H1 (cell line): ENCODE data around the gene C1QTNF1.

Experiments
- CTCF ChIP-seq, 3 experiments: IDR thresholded peaks; 1 replicate in 2 of 3; 2 replicates in 1 of 3; pipeline versions ENCODE4 v1.5.1 to v1.6.1; 2011; ENCODE audit warnings: low read length in 3 of 3, mild to moderate bottlenecking in 3 of 3, inconsistent platforms in 2 of 3, low read depth in 1 of 3, moderate library complexity in 1 of 3; ENCODE audit not compliant: insufficient read depth in 1 of 3; ENCODE audit errors: control extremely low read depth in 1 of 3
- EZH2 ChIP-seq: fragments of 200-600 bp; sonication (generic); IDR thresholded peaks from 2 replicates; pipeline ENCODE4 v1.7.1; 2012; ENCODE audit warnings: low read depth, mild to moderate bottlenecking, moderate library complexity, low read length, inconsistent platforms; ENCODE audit not compliant: severe bottlenecking
- JUND ChIP-seq: IDR thresholded peaks from 2 replicates; pipeline ENCODE4 v1.6.1; 2011; ENCODE audit warnings: mild to moderate bottlenecking, improper control_type of control experiment, low read length
- MAFK ChIP-seq: IDR thresholded peaks from 2 replicates; pipeline ENCODE4 v1.6.1; 2012; ENCODE audit warnings: low read depth, mild to moderate bottlenecking, improper control_type of control experiment, low read length
- POLR2A ChIP-seq, 2 experiments: IDR thresholded peaks; 1 replicate in 1 of 2; 2 replicates in 1 of 2; pipeline ENCODE4 v1.6.1; 2011; ENCODE audit warnings: low read depth in 2 of 2, low read length in 2 of 2, mild to moderate bottlenecking in 2 of 2; ENCODE audit errors: control extremely low read depth in 1 of 2
- POLR2AphosphoS5 ChIP-seq: IDR thresholded peaks from 2 replicates; pipeline ENCODE4 v1.6.1; 2011; ENCODE audit warnings: low read depth, low read length
- RFX5 ChIP-seq: IDR thresholded peaks from 2 replicates; pipeline ENCODE4 v1.6.1; 2011; ENCODE audit warnings: low read depth, low read length, improper control_type of control experiment, borderline replicate concordance
- SP1 ChIP-seq: IDR thresholded peaks from 2 replicates; pipeline ENCODE4 v1.6.1; 2011; ENCODE audit warnings: low read depth, low read length
- SP4 ChIP-seq: IDR thresholded peaks from 2 replicates; pipeline ENCODE4 v1.6.1; 2012; ENCODE audit warnings: low read length, inconsistent platforms
- SUZ12 ChIP-seq: fragments of 200-600 bp; sonication (generic); IDR thresholded peaks from 2 replicates; pipeline ENCODE4 v1.6.1; 2012; ENCODE audit warnings: mild to moderate bottlenecking, inconsistent platforms, low read length, moderate library complexity, mixed read lengths
- TAF1 ChIP-seq: IDR thresholded peaks from 2 replicates; pipeline ENCODE4 v1.6.1; 2011; ENCODE audit warnings: mild to moderate bottlenecking, low read depth, low read length
- YY1 ChIP-seq: IDR thresholded peaks from 2 replicates; pipeline ENCODE4 v1.6.1; 2011; ENCODE audit warnings: low read depth, mild to moderate bottlenecking, low read length
- TF ChIP-seq, protein P1 (sequence below): IDR thresholded peaks from 2 replicates; pipeline ENCODE4 v1.6.1; 2012; ENCODE audit warnings: inconsistent platforms
- TF ChIP-seq, protein P2 (sequence below): IDR thresholded peaks from 2 replicates; pipeline ENCODE4 v1.6.1; 2011; ENCODE audit warnings: low read length, improper control_type of control experiment

- TF ChIP-seq POLR2AphosphoS5 (no peak), MAFK (no peak), CTCF (IDR thresholded peaks at IDR 0.05; ENCODE audit: control extremely low read depth in 1 of 3, insufficient read depth in 1 of 3, low read depth in 1 of 3, low read length in 3 of 3) (no peak), EZH2 (no peak), JUND (no peak), TAF1 (no peak), SP1 (no peak), POLR2A (IDR thresholded peaks at IDR 0.05; ENCODE audit: control extremely low read depth in 1 of 2, low read depth in 2 of 2, low read length in 2 of 2) (no peak), RFX5 (no peak), SP4 (no peak), YY1 (no peak), SUZ12 (no peak)
- TF ChIP-seq, protein P1, sequence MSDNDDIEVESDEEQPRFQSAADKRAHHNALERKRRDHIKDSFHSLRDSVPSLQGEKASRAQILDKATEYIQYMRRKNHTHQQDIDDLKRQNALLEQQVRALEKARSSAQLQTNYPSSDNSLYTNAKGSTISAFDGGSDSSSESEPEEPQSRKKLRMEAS, result no peak
- TF ChIP-seq, protein P2, sequence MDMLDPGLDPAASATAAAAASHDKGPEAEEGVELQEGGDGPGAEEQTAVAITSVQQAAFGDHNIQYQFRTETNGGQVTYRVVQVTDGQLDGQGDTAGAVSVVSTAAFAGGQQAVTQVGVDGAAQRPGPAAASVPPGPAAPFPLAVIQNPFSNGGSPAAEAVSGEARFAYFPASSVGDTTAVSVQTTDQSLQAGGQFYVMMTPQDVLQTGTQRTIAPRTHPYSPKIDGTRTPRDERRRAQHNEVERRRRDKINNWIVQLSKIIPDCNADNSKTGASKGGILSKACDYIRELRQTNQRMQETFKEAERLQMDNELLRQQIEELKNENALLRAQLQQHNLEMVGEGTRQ, result no peak
Observed at GRCh38 chr17:78986048-78986648, 37.8 kb upstream of the C1QTNF1 start.
